GM18858 (cell line): Measurements from ENCODE around the gene NAE1.
A peak's percentile ranks its signal among the peaks of the same experiment; 100 is the strongest.
"Not testable (repeated sequence)": the region's sequence is repeated elsewhere in the genome, so short reads cannot be mapped to it uniquely, and the experiment has no call there.

Experiments used
- ATAC-seq: cut with Tn5 transposase; IDR thresholded peaks from one replicate; pipeline ENCODE4 v1.9.1; 2021; ENCODE audit not compliant: unreplicated experiment

Gene NAE1

GRCh38 chr16:66830422-66831404 is at the start of gene NAE1:
TSS of gene NAE1 (minus strand) at chr16:66830976. CDS start at chr16:66830899, 77 bp downstream.
- ATAC-seq: peak; percentile 88

GRCh38 chr16:66878067-66878466 is 47.3 kb upstream of the NAE1 start:
- ATAC-seq: no peak

- ATAC-seq: no peak
Measured at GRCh38 chr16:66874079-66874775, 43.5 kb upstream of the NAE1 start.

- no peak for ATAC-seq
Measured at GRCh38 chr16:66873685-66874055, 42.9 kb upstream of the NAE1 start.

- peak; percentile 77 for ATAC-seq
Measured at GRCh38 chr16:66872943-66873684, 42.3 kb upstream of the NAE1 start.

- ATAC-seq: no peak
Measured at GRCh38 chr16:66872559-66872942, 41.8 kb upstream of the NAE1 start.

- ATAC-seq: no peak
Measured at GRCh38 chr16:66871840-66872239, 41.1 kb upstream of the NAE1 start.

GRCh38 chr16:66871363-66871762 is 40.6 kb upstream of the NAE1 start:
- not testable (repeated sequence) for ATAC-seq

GRCh38 chr16:66869424-66869823 is 38.6 kb upstream of the NAE1 start:
- ATAC-seq: no peak

- no peak for ATAC-seq
Measured at GRCh38 chr16:66863707-66864106, 32.9 kb upstream of the NAE1 start.

GRCh38 chr16:66862023-66862520 is 31.3 kb upstream of the NAE1 start:
- ATAC-seq: no peak

GRCh38 chr16:66859397-66860068 is 28.8 kb upstream of the NAE1 start:
- ATAC-seq: no peak

GRCh38 chr16:66858740-66859396 is 28.1 kb upstream of the NAE1 start:
- ATAC-seq: peak; percentile 46

GRCh38 chr16:66857437-66857836 is 26.7 kb upstream of the NAE1 start:
- ATAC-seq: no peak

GRCh38 chr16:66856801-66857200 is 26.0 kb upstream of the NAE1 start:
- ATAC-seq: no peak

- no peak for ATAC-seq
Measured at GRCh38 chr16:66856184-66856730, 25.5 kb upstream of the NAE1 start.

GRCh38 chr16:66853261-66854139 is 22.7 kb upstream of the NAE1 start:
- ATAC-seq: no peak

- no peak for ATAC-seq
Measured at GRCh38 chr16:66851166-66851964, 20.6 kb upstream of the NAE1 start.
